ENCODE results near the gene MYBPC2. TPM values are rescaled to one million over a fixed set of nuclear protein-coding genes. Genes with fewer than 3 reads are reported as not detected.
"Not testable (repeated sequence)": the region's sequence is repeated elsewhere in the genome, so short reads cannot be mapped to it uniquely, and the experiment has no call there.

MYBPC2 gene
- total RNA-seq (2014; rRNA removed; shearing (Covaris generic); ENCODE audit: low replicate concordance), result 0.03 TPM in 1 of 2 replicates, not detected in the other

DNA sequence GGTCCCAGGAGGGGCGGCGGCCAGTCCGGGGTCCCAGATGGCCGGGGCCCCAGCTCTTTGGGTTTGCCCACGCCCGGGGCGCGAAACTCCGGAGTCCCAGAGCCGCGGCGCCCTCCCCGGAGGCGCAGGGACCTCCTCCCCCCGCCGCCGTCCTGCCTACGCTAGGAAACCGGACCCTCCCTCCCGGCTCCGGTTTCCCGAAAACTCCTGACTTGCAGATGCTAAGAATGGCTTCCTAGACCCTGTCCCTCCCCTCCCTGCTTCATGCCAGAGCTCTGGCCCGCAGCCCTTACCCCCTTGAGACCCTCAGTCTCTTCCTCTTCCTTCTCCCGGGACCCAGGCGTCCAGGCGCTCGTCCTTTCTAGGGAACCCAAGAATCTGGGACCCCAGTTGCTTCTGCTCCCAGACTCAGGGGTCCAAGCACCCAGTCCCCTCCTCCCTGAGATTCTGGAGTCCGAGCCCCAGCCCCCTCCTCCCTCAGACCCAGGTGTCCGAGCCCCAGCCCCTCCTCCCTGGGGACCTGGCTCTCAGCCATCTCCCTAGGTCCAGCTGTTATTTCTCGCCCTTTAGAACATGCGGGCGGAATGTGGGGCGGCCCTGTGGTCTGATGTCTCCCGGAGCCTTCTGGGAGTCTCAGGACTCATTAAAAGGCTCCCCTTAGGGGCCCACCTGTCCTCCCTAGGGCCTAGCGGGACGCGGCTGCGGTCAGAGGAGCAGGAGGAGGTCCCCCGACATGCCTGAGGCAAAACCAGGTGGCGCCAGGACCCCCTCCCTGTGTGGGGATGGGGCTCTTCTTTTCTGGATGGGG lies at the start of gene MYBPC2:
Gene MYBPC2 (plus strand): TSS at position 672 of the 808 bp plus-strand sequence. CDS start 62 bp downstream, at position 734.
- H3K27me3 ChIP-seq, result peaks cover 29% of the 10 kb centered on the region
- peak within 1 kb of the TSS; percentile 42 for H3K4me3 ChIP-seq
- H3K9me3 ChIP-seq, result no peaks in the 10 kb centered on the region
- DNase-seq, result no peak
- no peaks in the 10 kb centered on the region for H3K36me3 ChIP-seq

GRCh38 chr19:50383001-50383851 lies 49.5 kb upstream of the MYBPC2 start:
- DNase-seq, result no peak
- H3K27me3 ChIP-seq, result no peaks in the 10 kb centered on the region
- no peaks in the 10 kb centered on the region for H3K9me3 ChIP-seq
- H3K36me3 ChIP-seq, result peaks cover 64% of the 10 kb centered on the region
- H3K4me3 ChIP-seq, result peak overlapping the region; percentile 78

DNA sequence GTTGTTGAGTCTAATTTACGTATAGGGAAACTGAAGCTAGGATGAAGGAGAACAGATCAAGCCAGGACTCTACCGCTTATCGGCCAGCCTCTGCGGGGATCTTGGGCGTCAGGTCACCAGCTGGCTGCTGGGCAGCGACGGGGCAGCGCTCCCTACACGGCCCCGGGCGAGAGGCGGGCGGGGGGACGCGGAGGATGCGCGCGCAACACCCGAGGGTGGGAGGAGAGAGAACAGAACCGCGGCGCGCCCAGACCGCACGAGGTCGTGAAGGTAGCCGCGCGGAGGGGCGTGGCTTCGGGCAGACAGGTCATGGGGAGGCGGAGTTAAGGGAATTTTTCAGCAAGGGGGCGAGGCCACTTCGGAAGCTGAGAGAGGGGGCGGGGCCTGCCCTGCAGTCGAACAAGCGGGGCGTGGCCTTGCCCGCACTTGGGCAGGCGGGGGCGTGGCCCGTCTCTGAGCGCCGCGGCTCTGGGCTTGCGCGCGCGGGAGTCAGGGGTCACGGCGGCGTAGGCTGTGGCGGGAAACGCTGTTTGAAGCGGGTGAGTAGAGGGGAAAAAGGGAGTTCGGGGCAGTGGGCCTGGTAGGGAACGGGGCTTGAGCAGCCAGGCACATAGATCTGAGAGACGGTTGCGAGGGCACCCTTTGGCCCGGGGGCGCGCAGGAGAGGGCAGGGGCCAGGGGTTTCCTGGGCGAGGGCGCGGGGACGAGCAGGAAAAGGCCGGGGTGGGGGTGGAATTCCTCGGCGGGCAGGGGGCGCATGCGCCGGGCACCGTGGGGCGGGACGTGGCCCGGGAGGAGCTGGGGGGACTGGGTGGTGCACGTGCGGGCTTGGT lies 48.6 kb upstream of the MYBPC2 start, which contains the start of gene POLD1:
Gene POLD1 (plus strand): TSS at position 496 of the 833 bp plus-strand sequence. CDS start 14,505 bp downstream, outside the sequence.
- Histone ChIP-seq H3K36me3 (peaks cover 56% of the 10 kb centered on the region), H3K27me3 (no peaks in the 10 kb centered on the region), H3K9me3 (no peaks in the 10 kb centered on the region), H3K4me3 (peak within 1 kb of the TSS; percentile 78)
- peak; percentile 96 for DNase-seq

- DNase-seq, result peak; percentile 44
- Histone ChIP-seq H3K27me3 (no peaks in the 10 kb centered on the region), H3K4me3 (peak overlapping the region; percentile 78), H3K9me3 (no peaks in the 10 kb centered on the region), H3K36me3 (peaks cover 48% of the 10 kb centered on the region)
Observed at GRCh38 chr19:50384685-50385535, 47.8 kb upstream of the MYBPC2 start.

DNA sequence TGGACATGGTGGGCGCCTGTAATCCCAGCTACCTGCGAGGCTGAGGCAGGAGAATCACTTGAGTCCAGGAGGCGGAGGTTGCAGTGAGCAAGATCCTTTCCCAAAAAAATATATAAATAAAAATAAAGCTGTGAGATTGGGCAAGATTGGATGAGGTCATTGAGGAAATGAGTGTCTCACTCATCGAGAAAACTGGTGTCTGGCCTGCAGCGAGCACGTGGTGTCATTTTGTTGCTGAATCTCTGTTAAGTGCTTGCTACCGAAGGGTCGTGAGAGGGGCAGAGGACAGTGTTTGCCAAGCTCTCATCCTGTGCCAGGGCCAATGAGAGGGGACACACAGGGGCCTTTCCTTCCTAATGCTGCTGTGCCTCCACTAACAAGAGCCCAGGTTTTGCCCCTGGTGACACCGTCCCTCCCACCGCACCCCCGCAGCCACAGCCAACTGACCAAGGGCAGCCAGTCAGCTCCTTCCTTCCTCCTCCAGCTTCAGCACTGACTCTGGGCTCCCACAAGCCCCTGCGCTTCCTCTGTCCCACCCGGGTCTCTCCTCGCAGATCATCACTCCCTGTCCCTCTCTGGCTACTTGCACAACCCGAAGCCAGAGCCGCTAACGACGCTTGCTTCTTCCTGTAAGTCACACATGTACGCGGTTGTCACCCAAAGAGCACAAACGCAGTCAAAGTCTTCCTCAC lies 45.4 kb upstream of the MYBPC2 start:
- no peak for DNase-seq
- H3K4me3 ChIP-seq, result no peak overlapping the region
- H3K36me3 ChIP-seq, result peaks cover 42% of the 10 kb centered on the region
- H3K27me3 ChIP-seq, result no peaks in the 10 kb centered on the region
- no peaks in the 10 kb centered on the region for H3K9me3 ChIP-seq

DNA sequence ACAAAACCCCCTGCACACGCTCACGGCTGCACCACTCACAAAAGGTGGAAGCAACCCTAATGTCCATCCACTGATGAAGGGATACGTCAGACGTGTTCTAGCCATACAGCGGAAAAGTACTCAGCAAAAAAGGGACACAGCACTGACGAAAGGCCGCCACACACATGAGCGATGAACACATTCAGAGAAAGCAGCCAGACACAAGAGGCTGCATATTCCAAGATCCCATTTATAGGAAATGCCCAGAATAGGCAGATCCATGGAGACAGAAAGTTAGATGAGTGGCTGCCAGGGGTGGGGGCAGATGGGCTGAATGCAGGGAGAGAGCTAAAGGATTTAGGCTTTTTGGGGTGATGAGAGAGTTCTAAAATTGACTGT lies 44.8 kb upstream of the MYBPC2 start:
- DNase-seq, result no peak
- Histone ChIP-seq H3K36me3 (peaks cover 41% of the 10 kb centered on the region), H3K4me3 (no peak overlapping the region), H3K9me3 (no peaks in the 10 kb centered on the region), H3K27me3 (no peaks in the 10 kb centered on the region)

DNA sequence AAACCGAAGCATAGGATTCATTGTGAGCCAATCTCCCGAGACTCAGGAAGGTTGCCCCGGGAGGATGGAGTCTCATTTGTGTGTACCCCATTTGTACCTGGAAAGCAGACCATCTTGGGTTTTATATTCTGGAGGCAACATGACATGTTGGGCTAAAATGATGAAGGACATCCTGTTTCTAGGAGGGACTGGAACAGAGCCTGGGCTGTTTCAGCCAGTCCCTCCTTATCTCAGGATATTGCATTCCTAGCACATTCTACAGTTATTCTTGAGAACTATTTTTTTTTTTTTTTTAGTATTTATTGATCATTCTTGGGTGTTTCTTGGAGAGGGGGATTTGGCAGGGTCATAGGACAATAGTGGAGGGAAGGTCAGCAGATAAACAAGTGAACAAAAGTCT lies 42.4 kb upstream of the MYBPC2 start:
- H3K27me3 ChIP-seq, H3K9me3 ChIP-seq, H3K4me3 ChIP-seq, DNase-seq: not testable (repeated sequence)
- H3K36me3 ChIP-seq, result peaks cover 55% of the 10 kb centered on the region

GRCh38 chr19:50390952-50391351 lies 41.7 kb upstream of the MYBPC2 start:
- H3K36me3 ChIP-seq, result peaks cover 52% of the 10 kb centered on the region
- not testable (repeated sequence) for H3K27me3 ChIP-seq, H3K9me3 ChIP-seq, H3K4me3 ChIP-seq, DNase-seq

DNA sequence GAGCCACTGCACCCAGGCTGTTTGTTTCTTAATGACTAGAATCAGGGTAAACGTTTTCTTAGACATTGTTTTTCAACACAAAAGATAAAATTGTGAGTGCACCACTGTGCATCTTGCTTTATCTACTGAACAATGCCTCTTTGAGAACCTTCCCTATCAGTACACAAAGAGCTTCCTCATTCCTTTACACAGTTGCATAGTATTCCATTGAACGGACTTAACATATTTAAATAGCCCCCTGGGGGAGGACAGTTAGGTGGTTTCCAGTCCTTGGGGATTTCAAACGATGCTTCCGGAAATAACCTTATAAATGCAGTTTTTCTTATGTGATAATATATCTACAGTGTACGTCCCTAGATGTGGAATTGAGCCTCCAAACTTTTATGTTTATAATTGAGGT lies 39.9 kb upstream of the MYBPC2 start:
- H3K9me3 ChIP-seq, result no peaks in the 10 kb centered on the region
- no peak for DNase-seq
- H3K27me3 ChIP-seq, result no peaks in the 10 kb centered on the region
- peaks cover 35% of the 10 kb centered on the region for H3K36me3 ChIP-seq
- H3K4me3 ChIP-seq, result no peak overlapping the region

- Histone ChIP-seq H3K36me3 (peaks cover 33% of the 10 kb centered on the region), H3K9me3 (no peaks in the 10 kb centered on the region), H3K4me3 (no peak overlapping the region), H3K27me3 (no peaks in the 10 kb centered on the region)
- no peak for DNase-seq
Observed at GRCh38 chr19:50393589-50393988, 39.1 kb upstream of the MYBPC2 start.

- no peak overlapping the region for H3K4me3 ChIP-seq
- H3K27me3 ChIP-seq, result no peaks in the 10 kb centered on the region
- peaks cover 33% of the 10 kb centered on the region for H3K36me3 ChIP-seq
- no peaks in the 10 kb centered on the region for H3K9me3 ChIP-seq
- no peak for DNase-seq
Observed at GRCh38 chr19:50394017-50394416, 38.7 kb upstream of the MYBPC2 start.

GRCh38 chr19:50398675-50399367 lies 33.9 kb upstream of the MYBPC2 start:
- DNase-seq, result no peak
- Histone ChIP-seq H3K9me3 (no peaks in the 10 kb centered on the region), H3K4me3 (no peak overlapping the region), H3K27me3 (no peaks in the 10 kb centered on the region), H3K36me3 (peaks cover 37% of the 10 kb centered on the region)

- Histone ChIP-seq H3K36me3 (peaks cover 34% of the 10 kb centered on the region), H3K9me3 (no peaks in the 10 kb centered on the region), H3K27me3 (no peaks in the 10 kb centered on the region), H3K4me3 (no peak overlapping the region)
- no peak for DNase-seq
Observed at GRCh38 chr19:50399368-50399745, 33.3 kb upstream of the MYBPC2 start.

- no peak for DNase-seq
- H3K36me3 ChIP-seq, result peaks cover 54% of the 10 kb centered on the region
- H3K4me3 ChIP-seq, result no peak overlapping the region
- no peaks in the 10 kb centered on the region for H3K9me3 ChIP-seq
- H3K27me3 ChIP-seq, result no peaks in the 10 kb centered on the region
Observed at GRCh38 chr19:50401605-50402450, 30.9 kb upstream of the MYBPC2 start.

Measured in MG63 (cell line).